Globus pallidus (tissue), 1 donor: ENCODE results near the gene ANKRD28.
A peak's percentile ranks its signal among the peaks of the same experiment; 100 is the strongest.
"Not testable (repeated sequence)": the region's sequence is repeated elsewhere in the genome, so short reads cannot be mapped to it uniquely, and the experiment has no call there.

ENCODE experiments used
- DNase-seq: peaks from one replicate; pipeline ENCODE4 v3.0.0-alpha.2; 2015; ENCODE audit warnings: low spot score

The ANKRD28 gene

DNA sequence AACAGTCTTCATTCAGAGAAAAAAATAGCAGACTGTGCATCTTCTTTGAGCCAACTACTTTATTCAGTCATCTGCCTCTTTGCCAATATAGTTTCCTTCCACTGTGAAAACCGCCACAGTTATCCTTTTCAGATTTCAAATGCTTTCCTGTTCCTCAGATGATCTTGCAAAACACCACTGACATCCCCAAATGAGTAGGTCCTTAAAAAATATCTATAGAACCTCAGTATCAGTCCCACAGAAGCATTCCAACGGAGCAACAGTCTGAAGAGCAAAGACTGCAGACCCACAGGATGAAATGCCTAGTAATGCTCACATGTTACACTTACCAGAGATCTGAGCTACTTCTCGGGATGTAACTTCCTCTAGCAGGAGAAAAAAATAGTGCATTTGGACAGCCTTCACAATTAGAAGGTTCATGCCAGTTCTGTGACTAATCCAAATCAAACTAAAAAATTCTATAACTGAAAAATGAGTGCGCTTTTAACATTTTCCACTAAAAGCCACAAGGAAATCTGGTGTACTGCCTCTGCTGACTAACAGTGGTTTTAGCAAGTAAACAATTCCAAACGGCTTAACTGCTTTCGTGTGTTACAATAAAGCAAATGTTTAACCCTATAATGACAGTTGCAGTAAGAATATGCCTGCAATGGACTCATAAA is at the start of gene ANKRD28:
Gene ANKRD28, minus strand, starts transcription at position 338 of the 662 bp plus-strand sequence. CDS start 1,458 bp downstream, outside the sequence.
- peak; percentile 83 for DNase-seq

DNA sequence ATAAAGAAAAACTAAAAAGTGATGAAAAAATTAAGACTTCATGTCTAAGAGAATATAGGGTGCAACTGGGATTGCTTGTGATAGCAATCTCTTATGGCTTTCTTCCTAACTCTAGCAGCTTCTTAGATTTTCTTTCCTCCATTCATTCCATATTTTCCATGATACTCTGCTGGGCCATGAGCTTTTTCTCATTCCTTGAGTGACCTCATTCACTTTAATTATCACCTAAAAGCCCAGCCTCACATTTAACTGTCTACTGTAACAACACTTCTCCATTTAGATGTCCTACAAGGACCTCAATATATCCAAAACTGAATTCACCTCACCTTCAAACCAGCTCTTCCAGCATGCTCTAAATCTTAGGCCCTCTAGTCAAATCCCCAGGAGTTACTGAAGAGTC is 49.5 kb upstream of the ANKRD28 start:
- no peak for DNase-seq

DNA sequence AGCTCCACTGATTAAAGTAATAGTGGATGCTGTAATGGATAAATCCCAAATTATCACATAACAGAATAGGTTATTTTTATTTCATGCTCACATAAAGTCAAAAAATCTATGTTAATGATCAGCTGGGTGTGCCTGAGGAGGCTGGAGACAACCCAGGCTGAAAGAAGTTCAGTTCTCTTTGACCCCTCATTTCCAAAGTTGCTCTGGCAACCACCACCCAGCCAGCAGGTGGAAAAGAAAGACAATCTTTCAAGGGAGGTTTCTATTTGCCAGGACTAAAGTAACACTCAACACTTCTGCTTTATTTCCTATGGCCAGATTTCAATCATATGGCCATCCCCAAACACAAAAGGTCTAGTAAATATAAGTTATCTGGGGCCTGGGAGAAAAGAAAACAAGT is 48.8 kb upstream of the ANKRD28 start:
- no peak for DNase-seq

DNA sequence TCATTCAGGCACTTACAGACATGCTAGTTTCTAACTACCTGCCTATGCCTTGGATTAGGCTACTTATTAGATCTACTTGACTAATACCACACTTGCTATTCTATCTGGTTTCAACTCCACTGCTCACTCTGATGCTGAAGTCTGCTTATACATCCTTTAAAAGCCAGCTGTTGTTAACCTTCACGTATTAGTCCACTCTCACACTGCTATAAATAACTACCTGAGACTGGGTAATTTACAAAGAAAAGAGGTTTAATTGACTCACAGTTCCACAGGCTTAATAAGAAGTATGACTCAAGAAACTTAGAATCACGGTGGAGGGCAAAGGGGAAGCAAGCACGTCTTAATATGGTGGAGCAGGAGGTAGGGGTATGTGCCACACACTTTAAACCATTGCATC is 47.7 kb upstream of the ANKRD28 start:
- DNase-seq: no peak

DNA sequence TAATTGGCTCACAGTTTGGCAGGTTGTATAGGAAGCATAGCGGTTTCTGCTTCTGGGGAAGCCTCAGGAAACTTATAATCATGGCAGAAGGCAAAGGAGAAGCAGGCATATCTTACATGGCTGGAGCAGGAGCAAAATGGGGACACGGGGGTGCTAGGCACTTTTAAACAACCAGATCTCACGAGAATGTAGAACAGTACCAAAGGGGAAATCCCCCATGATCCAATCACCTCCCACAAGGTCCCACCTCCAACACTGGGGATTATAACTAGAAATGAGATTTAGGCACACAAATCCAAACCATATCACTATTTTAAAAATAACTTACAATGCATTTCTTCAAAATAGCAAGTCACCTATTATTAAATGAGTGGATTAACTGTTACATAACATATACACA is 47.1 kb upstream of the ANKRD28 start:
- DNase-seq: no peak

DNA sequence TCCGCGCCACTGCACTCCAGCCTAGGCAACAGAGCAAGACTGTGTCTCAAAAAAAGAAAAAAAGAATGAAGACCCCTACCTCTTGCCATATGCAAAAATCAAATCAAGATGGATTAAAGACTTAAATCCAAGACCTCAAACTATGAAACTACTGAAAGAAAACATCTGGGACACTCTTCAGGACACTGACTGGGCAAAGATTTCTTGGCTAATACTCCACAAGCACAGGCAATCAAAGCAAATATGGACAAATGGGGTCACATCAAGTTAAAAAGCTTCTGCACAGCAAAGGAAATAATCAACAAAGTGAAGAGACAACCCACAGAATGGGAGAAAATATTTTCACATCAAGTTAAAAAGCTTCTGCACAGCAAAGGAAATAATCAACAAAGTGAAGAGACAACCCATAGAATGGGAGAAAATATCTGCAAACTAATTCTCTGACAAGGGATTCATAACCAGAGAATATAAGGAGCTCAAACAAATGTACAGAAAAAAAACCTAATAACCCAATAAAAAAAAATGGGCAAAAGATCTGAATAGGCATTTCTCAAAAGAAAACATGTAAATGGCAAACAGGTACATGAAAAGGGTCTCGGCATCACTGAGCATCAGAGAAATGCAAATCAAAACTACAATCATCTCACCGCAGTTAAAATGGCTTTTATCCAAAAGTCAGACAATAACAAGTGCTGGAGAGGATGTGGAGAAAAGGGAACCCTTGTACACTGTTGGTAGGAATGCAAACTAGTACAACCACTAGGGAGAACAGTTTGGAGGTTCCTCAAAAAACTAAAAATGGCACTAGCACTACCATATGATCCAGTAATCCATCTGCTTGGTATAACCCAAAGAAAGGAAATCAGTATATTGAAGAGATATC is 43.6 kb upstream of the ANKRD28 start:
- DNase-seq: not testable (repeated sequence)

DNA sequence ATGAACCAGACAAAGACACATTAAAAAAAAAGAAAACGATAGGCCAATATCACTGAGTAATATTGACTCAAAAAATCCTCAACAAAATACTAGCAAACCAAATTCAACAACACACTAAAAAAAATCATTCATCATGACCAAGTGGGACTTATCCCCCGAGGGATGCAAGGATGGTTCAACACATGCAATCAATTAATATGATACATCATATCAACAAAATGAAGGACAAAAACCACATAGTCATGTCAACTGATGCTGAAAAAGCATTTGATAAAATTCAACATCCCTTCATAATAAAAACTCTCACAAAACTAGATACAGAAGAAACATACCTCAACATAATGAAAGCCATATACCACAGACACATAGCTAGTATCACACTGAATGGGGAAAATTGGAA is 41.8 kb upstream of the ANKRD28 start:
- no peak for DNase-seq

DNA sequence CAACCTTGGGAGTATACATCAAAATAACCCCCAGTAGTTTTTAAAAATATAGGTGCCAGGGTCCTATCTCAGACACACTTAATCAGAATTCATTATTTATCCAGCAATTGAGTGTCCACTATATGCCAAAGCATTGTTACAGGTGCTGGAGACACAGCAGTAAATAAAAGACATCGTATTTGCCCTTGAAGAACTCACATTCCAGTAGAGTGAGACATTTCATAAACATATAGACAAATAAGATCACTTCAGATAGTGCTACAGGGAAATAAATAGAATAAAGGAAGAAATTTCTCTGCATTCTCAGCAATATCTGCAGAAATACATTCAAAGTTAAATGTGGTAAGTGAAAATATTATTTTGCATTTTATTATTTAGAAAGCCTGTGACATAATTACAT is 34.1 kb upstream of the ANKRD28 start:
- no peak for DNase-seq

DNA sequence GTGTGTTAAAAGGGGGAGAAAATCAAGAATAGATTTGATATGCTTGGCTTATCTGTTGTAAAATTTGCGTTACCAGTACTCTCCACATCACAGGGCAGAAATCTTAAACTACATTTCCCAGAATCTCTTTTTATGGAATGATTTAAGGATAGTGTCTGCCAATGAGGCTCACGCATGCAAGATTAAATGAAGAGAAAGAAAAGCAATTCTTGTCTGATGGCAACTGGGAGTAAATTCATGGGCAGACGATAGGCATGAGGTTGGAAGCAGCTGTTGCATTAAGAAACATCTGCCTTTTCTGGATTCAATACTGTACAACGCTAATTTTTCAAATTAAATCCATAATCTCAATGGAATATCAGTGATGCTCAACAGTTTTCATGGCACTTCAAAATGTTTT is 27.2 kb upstream of the ANKRD28 start:
- no peak for DNase-seq

DNA sequence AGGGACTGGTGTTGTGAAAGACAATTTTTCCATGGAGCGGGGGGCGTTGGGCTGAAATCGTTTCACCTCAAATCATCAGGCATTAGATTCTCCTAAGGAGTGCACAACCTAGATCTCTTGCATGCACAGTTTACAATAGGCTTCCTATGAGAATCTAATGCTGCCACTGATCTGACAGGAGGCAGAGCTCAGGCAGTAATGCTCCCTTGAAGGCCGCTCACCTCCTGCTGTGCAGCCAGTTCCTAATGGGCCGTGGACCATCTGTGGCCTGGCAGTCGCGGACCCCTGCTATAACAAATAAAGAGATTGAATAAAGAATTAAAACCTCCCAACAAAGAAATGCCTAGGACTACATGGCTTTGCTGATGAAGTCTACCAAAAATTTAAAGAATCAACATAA is 25.3 kb upstream of the ANKRD28 start:
- no peak for DNase-seq

DNA sequence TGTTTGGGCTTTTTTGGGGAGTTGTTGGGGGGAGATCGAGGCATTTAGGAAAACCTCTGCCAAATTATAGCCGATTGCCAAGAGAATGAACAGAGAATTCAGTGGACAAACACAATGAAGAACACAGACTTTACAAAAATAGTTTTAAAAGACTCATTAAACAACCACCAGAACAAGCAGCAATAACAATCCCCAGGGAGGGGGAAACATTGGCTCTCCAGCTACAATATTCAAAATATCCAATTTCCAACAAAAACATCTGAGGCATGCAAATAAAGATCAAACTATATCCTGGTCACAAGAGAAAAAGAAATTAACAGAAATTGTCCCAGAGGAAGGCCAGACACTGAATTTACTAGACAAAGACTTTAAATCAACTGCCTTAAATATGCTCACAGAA is 24.5 kb upstream of the ANKRD28 start:
- DNase-seq: no peak

DNA sequence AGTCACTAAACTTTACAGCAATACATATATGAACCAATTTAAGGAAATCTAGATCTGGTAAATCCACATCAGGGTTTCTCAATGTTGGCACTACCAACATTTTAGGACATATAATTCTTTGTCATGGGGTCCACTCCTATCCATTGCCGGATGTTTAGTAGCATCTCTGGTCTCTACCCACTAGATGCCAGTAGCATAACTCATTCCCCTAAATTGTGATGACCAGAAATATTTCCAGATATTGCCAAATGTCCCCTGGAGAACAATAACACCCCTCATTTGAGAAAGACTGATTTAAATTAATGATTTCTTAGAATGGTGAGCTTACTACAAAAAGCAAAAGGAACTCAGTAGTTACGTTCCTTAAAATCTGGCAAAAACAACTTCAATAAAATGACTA is 23.1 kb upstream of the ANKRD28 start:
- peak; percentile 38 for DNase-seq

DNA sequence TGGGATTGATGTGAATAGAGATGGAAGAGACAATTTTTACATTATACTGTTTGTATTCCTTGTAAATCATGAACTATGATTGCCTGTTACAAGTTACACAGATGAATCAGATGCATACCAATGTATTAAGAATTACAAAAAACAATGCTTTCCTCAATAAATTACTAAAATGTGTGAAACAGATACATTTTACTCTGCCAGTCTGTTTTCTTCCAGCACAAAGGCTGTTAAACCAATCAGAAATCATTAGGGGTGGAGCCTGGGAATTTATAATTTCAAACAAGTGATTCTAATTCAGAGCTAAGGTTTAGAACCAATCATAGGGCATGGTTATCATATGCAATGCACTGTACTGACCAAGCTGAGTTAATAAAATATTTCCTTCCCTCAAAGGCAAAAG is 21.8 kb upstream of the ANKRD28 start:
- no peak for DNase-seq

DNA sequence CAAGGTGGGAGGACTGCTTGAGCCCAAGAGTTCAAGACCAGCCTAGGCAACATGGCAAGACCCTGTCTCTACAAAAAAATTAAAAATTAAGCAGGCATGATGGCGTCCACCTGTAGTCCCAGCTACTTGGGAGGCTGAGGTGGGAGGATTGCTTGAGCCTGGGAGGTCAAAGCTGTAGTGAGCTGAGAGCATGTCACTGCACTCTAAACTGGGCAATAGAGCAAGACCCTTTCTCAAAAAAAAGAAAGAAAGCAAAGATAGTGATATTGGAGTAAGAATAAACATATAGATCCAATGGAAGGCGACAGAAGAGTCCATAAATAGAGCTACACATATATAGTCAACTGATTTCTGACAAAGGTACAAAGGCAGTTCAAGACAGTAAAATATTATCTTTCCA is 21.3 kb upstream of the ANKRD28 start:
- no peak for DNase-seq

DNA sequence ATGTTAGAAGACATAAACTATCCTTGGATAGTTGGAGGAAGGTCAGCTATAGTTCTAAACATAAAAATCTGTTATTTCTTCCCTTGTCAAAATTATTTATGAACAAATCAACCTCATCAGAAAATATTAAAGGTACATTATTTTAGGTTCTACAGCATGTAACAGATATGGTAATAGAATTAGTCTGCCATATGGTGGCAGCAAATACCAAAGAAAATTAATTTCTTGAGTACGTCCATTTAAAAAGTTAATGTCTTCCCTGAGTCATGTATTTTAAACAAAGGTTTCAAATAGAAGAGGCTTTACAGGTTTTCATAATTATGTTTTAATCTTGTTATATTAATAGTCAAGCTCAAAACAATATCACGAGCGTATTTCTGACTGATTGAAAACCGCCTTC is 17.9 kb upstream of the ANKRD28 start:
- peak; percentile 68 for DNase-seq

DNA sequence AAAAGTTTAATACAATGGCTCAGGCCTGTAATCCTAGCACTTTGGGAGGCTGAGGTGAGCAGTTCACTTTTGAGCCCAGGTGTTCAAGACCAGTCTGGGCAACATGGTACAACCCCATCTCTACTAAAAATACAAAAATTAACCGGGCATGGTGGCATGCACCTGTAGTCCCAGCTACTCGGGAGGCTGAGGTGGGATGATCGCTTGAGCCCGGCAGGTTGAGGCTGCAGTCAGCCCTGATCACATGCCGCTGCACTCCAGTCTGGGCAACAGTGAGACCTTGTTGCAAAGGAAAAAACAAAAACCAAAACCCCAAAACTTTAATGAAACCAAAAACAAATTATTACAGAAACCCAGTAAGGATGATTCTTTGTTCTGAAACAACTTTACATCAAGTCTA is 15.3 kb upstream of the ANKRD28 start:
- not testable (repeated sequence) for DNase-seq

DNA sequence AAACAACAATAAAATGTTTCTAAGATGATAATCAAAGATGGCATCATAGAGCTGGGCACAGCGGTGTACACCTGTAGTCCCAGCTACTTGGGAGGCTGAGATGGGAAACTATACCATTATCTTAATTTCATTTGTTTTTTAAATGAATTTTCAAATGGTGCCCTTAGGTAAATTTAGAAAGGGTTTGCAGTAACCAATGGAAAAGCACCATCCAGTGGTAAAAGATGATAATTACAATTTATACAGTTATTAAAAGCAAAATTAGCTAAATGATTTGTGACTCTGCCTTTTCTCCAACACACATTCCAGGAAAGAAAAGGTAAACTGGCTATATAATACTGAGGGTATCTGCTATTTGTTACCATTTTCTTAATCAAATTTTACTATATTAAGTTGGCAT is 14.4 kb upstream of the ANKRD28 start:
- peak; percentile 46 for DNase-seq

DNA sequence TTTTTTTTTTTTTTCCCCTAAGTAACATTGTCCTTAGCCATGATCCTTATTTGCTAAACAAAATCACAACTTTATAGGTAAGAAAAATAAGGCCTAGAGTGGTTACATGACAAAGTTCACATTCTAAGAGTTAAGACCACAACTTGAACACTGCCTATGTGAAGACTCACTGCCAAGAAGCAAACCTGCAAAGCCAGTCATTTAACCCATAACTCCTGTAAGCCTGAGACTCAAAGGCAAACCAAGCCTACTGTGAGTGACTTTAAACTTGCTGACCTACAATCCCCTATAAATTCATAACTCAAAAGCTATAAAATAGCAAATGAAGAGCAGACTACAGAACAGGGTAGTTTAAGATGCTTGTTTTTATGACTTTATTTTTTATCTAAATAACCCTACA is 12.9 kb upstream of the ANKRD28 start:
- DNase-seq: no peak

DNA sequence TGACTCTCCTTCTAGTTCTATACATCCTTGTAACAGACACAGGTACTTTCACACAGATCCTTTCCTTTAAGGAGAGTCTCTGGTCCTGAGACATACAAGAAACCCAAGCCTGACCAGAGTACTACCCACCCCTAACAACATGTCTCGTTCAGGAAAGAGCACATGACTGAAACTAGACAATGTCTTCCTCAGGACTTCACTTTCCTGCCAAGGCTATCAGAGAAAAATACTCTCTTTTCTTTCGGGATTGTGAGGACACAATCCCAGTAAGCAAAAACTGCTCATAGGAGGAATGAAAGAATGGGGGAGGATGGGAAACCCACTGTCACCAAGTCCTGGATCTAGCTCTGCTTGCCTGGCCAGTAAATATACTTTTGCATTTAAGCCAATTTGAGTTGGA is 11.5 kb upstream of the ANKRD28 start:
- no peak for DNase-seq

DNA sequence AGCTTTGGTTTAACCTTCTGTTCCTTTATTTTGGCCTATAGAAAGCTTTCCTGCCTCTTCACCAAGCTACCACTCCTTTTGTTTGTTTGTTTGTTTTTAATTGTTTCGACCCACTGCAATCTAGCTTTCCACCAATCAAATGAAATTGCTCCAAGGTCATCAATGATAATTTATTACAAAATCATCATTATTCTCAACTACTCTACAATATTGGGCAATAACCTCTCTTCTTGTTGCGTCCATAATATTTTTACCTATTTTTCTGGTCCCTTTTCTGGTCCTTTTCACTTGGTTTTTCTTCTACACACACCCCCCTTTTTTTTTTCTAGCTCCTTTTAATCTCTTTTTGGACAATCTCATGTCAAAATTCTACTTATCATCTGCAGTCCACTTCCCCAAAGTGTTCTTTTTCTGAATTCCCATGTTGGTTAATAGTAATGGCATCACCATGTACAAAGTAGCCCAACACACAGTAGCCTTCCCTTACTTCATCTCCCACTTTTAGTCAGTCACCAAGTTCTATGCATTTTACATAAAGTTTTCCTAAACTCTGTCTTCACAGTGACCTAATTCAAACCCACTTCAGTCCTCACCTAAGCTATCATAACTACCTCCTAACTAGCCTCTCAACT is 11.0 kb upstream of the ANKRD28 start:
- DNase-seq: no peak

DNA sequence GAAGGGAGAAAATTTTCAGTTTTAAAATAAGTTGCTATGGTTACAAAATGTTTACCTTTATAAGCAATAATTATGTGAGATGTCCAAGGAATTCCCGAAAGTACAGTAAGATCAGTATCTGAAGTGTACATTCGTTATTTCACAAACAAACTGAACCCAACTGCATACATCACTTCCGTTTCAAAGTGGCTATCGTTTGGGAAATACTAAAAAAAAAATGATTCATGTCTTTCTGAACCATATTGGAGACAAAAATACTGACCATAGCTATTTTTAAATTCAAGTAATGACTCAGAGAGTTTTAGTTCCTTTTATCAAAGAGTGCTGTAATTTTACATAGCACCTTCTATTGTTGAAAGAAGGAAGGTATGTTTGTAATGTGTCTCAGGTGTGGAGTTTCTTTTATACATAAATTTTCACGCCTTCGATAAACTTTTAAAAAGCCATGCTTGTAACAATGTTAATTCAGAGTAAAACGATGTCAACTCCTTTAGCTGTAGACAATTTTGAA is 8.0 kb upstream of the ANKRD28 start:
- no peak for DNase-seq

DNA sequence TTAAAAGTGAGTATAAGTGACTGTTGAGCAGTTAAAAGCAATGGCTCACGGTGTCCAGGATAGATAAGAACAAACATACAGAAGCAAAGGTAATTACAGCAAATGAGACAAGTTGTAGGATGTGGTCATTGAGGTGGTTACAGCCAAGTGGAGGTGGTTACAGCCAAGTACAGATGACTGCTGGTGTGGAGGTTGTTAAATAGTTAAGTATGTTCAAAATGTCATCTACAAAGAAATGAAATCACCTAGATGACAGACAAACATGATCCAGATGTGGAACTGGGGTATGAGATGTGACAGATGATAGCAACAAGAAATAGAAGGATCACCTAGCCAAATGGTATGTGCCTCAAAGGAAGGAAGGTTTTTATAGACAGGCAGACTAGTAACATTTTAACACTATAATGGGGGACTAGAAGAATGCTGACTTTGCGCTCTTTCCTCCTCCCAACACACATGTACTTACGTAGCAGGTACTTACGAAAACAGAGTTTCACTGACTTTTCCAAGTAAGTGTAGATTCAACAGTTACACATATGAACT is 6.8 kb upstream of the ANKRD28 start:
- DNase-seq: no peak

DNA sequence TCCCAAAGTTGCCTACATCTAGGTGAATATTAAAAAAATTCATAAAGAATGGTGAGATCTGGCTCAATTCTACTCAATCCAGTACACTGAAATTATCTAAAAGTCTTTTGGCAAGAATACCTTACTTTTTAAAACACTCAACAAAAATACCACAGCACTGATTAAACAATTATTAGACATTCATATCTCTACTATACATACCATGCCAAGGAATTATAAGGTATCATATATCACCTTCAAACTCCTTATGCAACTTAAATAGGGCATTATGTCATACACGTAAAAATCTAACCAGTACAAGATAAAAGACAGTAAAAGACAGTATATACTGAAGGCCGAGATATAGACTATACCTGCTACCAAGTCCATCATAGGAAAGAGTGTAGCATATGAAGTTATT is 6.1 kb upstream of the ANKRD28 start:
- DNase-seq: no peak
